ENCODE data around the gene MTPN.

MTPN gene

DNA sequence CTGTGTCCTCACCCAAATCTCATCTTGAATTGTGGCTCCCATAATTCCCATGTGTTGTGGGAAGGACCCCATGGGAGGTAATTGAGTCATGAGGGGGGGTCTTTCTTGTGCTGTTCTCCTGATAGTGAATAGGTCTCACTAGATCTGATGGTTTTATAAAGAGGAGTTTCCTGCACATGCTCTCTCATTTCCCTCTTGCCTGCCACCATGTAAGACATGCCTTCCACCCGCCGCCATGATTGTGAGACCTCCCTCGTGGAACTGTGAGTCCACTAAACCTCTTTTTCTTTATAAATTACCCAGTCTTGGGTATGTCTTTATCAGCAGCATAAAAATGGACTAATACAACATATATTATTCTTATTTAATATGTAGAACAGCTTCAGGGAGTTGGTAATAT lies 29.0 kb upstream of the MTPN start:
- DNase-seq (ENCODE audit: low read depth, low spot score), result no peak
- H3K27ac ChIP-seq (ENCODE audit: low read length), result no peak overlapping the region
- no peaks in the 10 kb centered on the region; the same call in 1 of the 2 replicates for H3K27me3 ChIP-seq (ENCODE audit: control insufficient read depth, insufficient read depth, low read length)
- no CpG with 5 or more reads among the region's 3 CpGs for WGBS (ENCODE audit: insufficient coverage, insufficient read length)
- H3K4me3 ChIP-seq (ENCODE audit: low read length), result no peak overlapping the region
- no peaks in the 10 kb centered on the region for H3K9me3 ChIP-seq (ENCODE audit: control insufficient read depth, insufficient read depth, low read length)
- no peaks in the 10 kb centered on the region for H3K36me3 ChIP-seq (ENCODE audit: control insufficient read depth, insufficient read depth, low read length)
- no peaks in the 10 kb centered on the region for H3K4me1 ChIP-seq (ENCODE audit: control insufficient read depth, insufficient read depth, low read length)

- Histone ChIP-seq H3K9me3 (ENCODE audit: control insufficient read depth, insufficient read depth, low read length) (no peaks in the 10 kb centered on the region), H3K4me1 (ENCODE audit: control insufficient read depth, insufficient read depth, low read length) (no peaks in the 10 kb centered on the region), H3K27me3 (ENCODE audit: control insufficient read depth, insufficient read depth, low read length) (no peaks in the 10 kb centered on the region; the same call in 1 of the 2 replicates), H3K4me3 (ENCODE audit: low read length) (no peak overlapping the region), H3K27ac (ENCODE audit: low read length) (no peak overlapping the region), H3K36me3 (ENCODE audit: control insufficient read depth, insufficient read depth, low read length) (no peaks in the 10 kb centered on the region)
- no peak for DNase-seq (ENCODE audit: low read depth, low spot score)
- no CpG with 5 or more reads among the region's 3 CpGs for WGBS (ENCODE audit: insufficient coverage, insufficient read length)
These were observed 26.9 kb upstream of the MTPN start for GRCh38 chr7:136004083-136004482.

- no peak overlapping the region for H3K27ac ChIP-seq (ENCODE audit: low read length)
- H3K9me3 ChIP-seq (ENCODE audit: control insufficient read depth, insufficient read depth, low read length), result no peaks in the 10 kb centered on the region
- no CpG with 5 or more reads among the region's 1 CpG for WGBS (ENCODE audit: insufficient coverage, insufficient read length)
These were observed 25.6 kb upstream of the MTPN start for GRCh38 chr7:136002802-136003201.

GRCh38 chr7:136000288-136000913 lies 23.2 kb upstream of the MTPN start:
- no peaks in the 10 kb centered on the region for H3K9me3 ChIP-seq (ENCODE audit: control insufficient read depth, insufficient read depth, low read length)
- DNase-seq (ENCODE audit: low read depth, low spot score), result no peak
- H3K36me3 ChIP-seq (ENCODE audit: control insufficient read depth, insufficient read depth, low read length), result no peaks in the 10 kb centered on the region
- H3K4me1 ChIP-seq (ENCODE audit: control insufficient read depth, insufficient read depth, low read length), result no peaks in the 10 kb centered on the region
- H3K4me3 ChIP-seq (ENCODE audit: low read length), result no peak overlapping the region
- no CpG with 5 or more reads among the region's 3 CpGs for WGBS (ENCODE audit: insufficient coverage, insufficient read length)
- H3K27ac ChIP-seq (ENCODE audit: low read length), result no peak overlapping the region
- no peaks in the 10 kb centered on the region; the same call in 1 of the 2 replicates for H3K27me3 ChIP-seq (ENCODE audit: control insufficient read depth, insufficient read depth, low read length)

More at GRCh38 chr7:136002802-136003201, 25.6 kb upstream of the MTPN start:
- H3K36me3 ChIP-seq (ENCODE audit: control insufficient read depth, insufficient read depth, low read length), result no peaks in the 10 kb centered on the region
- no peaks in the 10 kb centered on the region; the same call in 1 of the 2 replicates for H3K27me3 ChIP-seq (ENCODE audit: control insufficient read depth, insufficient read depth, low read length)
- no peak overlapping the region for H3K4me3 ChIP-seq (ENCODE audit: low read length)
- H3K4me1 ChIP-seq (ENCODE audit: control insufficient read depth, insufficient read depth, low read length), result no peaks in the 10 kb centered on the region
- no peak for DNase-seq (ENCODE audit: low read depth, low spot score)

GRCh38 chr7:135998081-135998480 lies 20.9 kb upstream of the MTPN start:
- no peak for DNase-seq (ENCODE audit: low read depth, low spot score)
- H3K4me3 ChIP-seq (ENCODE audit: low read length), result no peak overlapping the region
- no peaks in the 10 kb centered on the region; the same call in 1 of the 2 replicates for H3K27me3 ChIP-seq (ENCODE audit: control insufficient read depth, insufficient read depth, low read length)
- H3K27ac ChIP-seq (ENCODE audit: low read length), result no peak overlapping the region
- H3K9me3 ChIP-seq (ENCODE audit: control insufficient read depth, insufficient read depth, low read length), result no peaks in the 10 kb centered on the region
- H3K36me3 ChIP-seq (ENCODE audit: control insufficient read depth, insufficient read depth, low read length), result no peaks in the 10 kb centered on the region
- H3K4me1 ChIP-seq (ENCODE audit: control insufficient read depth, insufficient read depth, low read length), result no peaks in the 10 kb centered on the region

DNA sequence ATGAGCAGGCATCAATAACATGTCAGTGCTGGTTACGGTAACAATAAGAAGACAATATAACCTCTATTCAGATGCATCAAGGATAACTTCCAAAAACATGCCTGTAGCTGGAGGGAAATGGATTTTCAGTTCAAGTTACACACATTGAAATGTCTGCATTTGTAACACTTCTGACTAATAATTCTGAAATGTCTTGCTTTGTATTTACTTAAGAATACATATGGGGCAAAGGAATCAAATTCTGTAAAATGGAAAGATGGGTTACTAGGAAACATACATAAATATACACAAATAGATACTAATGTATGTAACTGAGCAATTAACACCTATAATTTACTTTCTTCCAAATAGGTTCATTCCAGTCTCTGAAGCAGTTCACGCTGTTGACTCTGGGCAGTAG lies 18.6 kb upstream of the MTPN start:
- WGBS (ENCODE audit: insufficient coverage, insufficient read length), result no CpG with 5 or more reads among the region's 2 CpGs
- DNase-seq (ENCODE audit: low read depth, low spot score), result no peak
- no peaks in the 10 kb centered on the region for H3K27me3 ChIP-seq (ENCODE audit: control insufficient read depth, insufficient read depth, low read length)

DNA sequence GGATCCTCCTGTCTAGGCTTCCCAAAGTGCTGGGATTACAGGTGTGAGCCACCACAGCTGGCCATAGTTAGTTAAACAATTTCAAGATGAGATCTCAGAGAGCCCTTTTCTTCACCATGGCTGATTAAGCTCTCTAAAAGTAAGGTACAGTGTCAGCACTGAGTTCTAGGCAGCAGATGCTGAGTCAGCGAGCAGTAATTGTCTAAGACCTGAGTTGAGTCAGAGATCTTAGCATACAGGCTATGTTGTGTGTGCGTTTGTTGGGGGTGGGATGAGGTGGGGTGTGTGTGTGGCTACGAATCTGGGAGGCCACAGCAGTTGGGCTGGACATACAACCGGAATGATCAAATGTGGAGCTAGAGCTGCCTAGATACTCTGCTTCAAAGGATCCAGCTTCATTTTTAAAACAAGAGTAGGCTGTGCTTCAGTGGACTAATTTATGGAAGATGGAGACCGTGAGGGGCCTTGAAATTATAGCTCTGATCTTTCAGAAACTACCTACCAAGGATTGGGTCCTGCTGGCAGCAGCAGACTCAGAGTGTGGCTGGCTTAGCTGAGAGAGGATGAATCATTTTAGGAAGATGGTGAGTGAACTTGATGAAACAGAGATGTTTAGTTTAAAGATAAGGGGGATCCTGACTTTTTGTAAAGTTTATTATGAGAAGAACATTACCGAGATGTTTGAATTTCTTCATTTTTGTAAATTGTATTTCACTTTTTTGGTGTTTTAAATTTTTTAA lies 17.5 kb upstream of the MTPN start:
- DNase-seq (ENCODE audit: low read depth, low spot score), result no peak
- Histone ChIP-seq H3K4me1 (ENCODE audit: control insufficient read depth, insufficient read depth, low read length) (no peaks in the 10 kb centered on the region), H3K36me3 (ENCODE audit: control insufficient read depth, insufficient read depth, low read length) (no peaks in the 10 kb centered on the region), H3K4me3 (ENCODE audit: low read length) (no peak overlapping the region), H3K9me3 (ENCODE audit: control insufficient read depth, insufficient read depth, low read length) (no peaks in the 10 kb centered on the region), H3K27me3 (ENCODE audit: control insufficient read depth, insufficient read depth, low read length) (no peaks in the 10 kb centered on the region), H3K27ac (ENCODE audit: low read length) (no peak overlapping the region)
- WGBS (ENCODE audit: insufficient coverage, insufficient read length), result 100% methylated on average over 1 of the region's 6 CpGs

More for the DNA sequence above, 18.6 kb upstream of the MTPN start:
- no peaks in the 10 kb centered on the region for H3K36me3 ChIP-seq (ENCODE audit: control insufficient read depth, insufficient read depth, low read length)
- no peaks in the 10 kb centered on the region for H3K9me3 ChIP-seq (ENCODE audit: control insufficient read depth, insufficient read depth, low read length)
- no peak overlapping the region for H3K27ac ChIP-seq (ENCODE audit: low read length)
- H3K4me3 ChIP-seq (ENCODE audit: low read length), result no peak overlapping the region
- H3K4me1 ChIP-seq (ENCODE audit: control insufficient read depth, insufficient read depth, low read length), result no peaks in the 10 kb centered on the region

- H3K27me3 ChIP-seq (ENCODE audit: control insufficient read depth, insufficient read depth, low read length), result no peaks in the 10 kb centered on the region
- no peak overlapping the region for H3K27ac ChIP-seq (ENCODE audit: low read length)
- no peaks in the 10 kb centered on the region for H3K36me3 ChIP-seq (ENCODE audit: control insufficient read depth, insufficient read depth, low read length)
- H3K4me1 ChIP-seq (ENCODE audit: control insufficient read depth, insufficient read depth, low read length), result no peaks in the 10 kb centered on the region
- H3K4me3 ChIP-seq (ENCODE audit: low read length), result no peak overlapping the region
- DNase-seq (ENCODE audit: low read depth, low spot score), result no peak
- WGBS (ENCODE audit: insufficient coverage, insufficient read length), result no CpG with 5 or more reads among the region's 3 CpGs
- H3K9me3 ChIP-seq (ENCODE audit: control insufficient read depth, insufficient read depth, low read length), result no peaks in the 10 kb centered on the region
These were observed 16.8 kb upstream of the MTPN start for GRCh38 chr7:135993950-135994349.

GRCh38 chr7:135991906-135992305 lies 14.7 kb upstream of the MTPN start:
- Histone ChIP-seq H3K4me3 (ENCODE audit: low read length) (no peak overlapping the region), H3K4me1 (ENCODE audit: control insufficient read depth, insufficient read depth, low read length) (no peaks in the 10 kb centered on the region), H3K27ac (ENCODE audit: low read length) (no peak overlapping the region), H3K27me3 (ENCODE audit: control insufficient read depth, insufficient read depth, low read length) (no peaks in the 10 kb centered on the region), H3K36me3 (ENCODE audit: control insufficient read depth, insufficient read depth, low read length) (no peaks in the 10 kb centered on the region), H3K9me3 (ENCODE audit: control insufficient read depth, insufficient read depth, low read length) (no peaks in the 10 kb centered on the region)
- DNase-seq (ENCODE audit: low read depth, low spot score), result no peak
- WGBS (ENCODE audit: insufficient coverage, insufficient read length), result no CpG with 5 or more reads among the region's 2 CpGs

DNA sequence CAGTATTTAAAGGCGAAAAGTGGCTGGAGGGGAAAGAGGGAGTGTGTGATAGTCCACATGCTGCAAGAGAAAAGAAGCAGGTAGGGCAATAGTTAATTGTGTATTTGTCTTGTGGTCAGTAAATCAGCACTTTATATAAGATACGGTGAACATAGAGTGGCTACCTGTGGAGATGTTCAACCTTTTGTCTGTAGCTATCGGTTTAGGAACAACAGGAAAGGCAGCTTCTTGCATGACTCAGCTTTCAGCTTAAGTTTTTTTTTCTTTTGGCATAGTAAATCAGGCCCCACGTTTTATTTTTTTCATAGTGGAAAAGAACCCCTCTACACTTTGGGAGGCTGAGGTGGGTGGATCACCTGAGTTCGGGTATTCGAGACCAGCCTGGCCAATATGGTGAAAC lies 14.2 kb upstream of the MTPN start:
- no peaks in the 10 kb centered on the region for H3K27me3 ChIP-seq (ENCODE audit: control insufficient read depth, insufficient read depth, low read length)
- no peaks in the 10 kb centered on the region for H3K36me3 ChIP-seq (ENCODE audit: control insufficient read depth, insufficient read depth, low read length)
- H3K4me1 ChIP-seq (ENCODE audit: control insufficient read depth, insufficient read depth, low read length), result no peaks in the 10 kb centered on the region
- no peaks in the 10 kb centered on the region for H3K9me3 ChIP-seq (ENCODE audit: control insufficient read depth, insufficient read depth, low read length)
- no peak for DNase-seq (ENCODE audit: low read depth, low spot score)
- H3K4me3 ChIP-seq (ENCODE audit: low read length), result no peak overlapping the region
- no CpG with 5 or more reads among the region's 6 CpGs for WGBS (ENCODE audit: insufficient coverage, insufficient read length)
- H3K27ac ChIP-seq (ENCODE audit: low read length), result no peak overlapping the region

GRCh38 chr7:135990258-135990657 lies 13.1 kb upstream of the MTPN start:
- H3K27ac ChIP-seq (ENCODE audit: low read length), result no peak overlapping the region
- WGBS (ENCODE audit: insufficient coverage, insufficient read length), result no CpG with 5 or more reads among the region's 1 CpG

More at GRCh38 chr7:135990258-135990657, 13.1 kb upstream of the MTPN start:
- H3K4me3 ChIP-seq (ENCODE audit: low read length), result no peak overlapping the region
- H3K36me3 ChIP-seq (ENCODE audit: control insufficient read depth, insufficient read depth, low read length), result no peaks in the 10 kb centered on the region
- no peaks in the 10 kb centered on the region for H3K4me1 ChIP-seq (ENCODE audit: control insufficient read depth, insufficient read depth, low read length)
- no peak for DNase-seq (ENCODE audit: low read depth, low spot score)
- no peaks in the 10 kb centered on the region for H3K27me3 ChIP-seq (ENCODE audit: control insufficient read depth, insufficient read depth, low read length)
- H3K9me3 ChIP-seq (ENCODE audit: control insufficient read depth, insufficient read depth, low read length), result no peaks in the 10 kb centered on the region
